Brain microvascular endothelial cell (primary cell): ENCODE measurements around the gene VPS39.

ENCODE experiments used
- DNase-seq: peaks from one replicate; pipeline ENCODE4 v3.0.0-alpha.2; 2020
- H3K27ac ChIP-seq: fragments of 250-450 bp; sonication (Bioruptor Pico); 2 replicates; pipeline ENCODE4 v1.5.1; 2020; ENCODE audit warnings: mild to moderate bottlenecking, moderate library complexity
- H3K27me3 ChIP-seq: fragments of 250-450 bp; sonication (Bioruptor Pico); replicated peaks from 2 replicates; pipeline ENCODE4 v1.5.1; 2020; ENCODE audit warnings: mild to moderate bottlenecking
- H3K36me3 ChIP-seq: fragments of 250-450 bp; sonication (Bioruptor Pico); replicated peaks from 2 replicates; pipeline ENCODE4 v1.5.1; 2020; ENCODE audit warnings: mild to moderate bottlenecking
- H3K4me3 ChIP-seq: 2 replicates; pipeline ENCODE4 v1.5.1; 2011; ENCODE audit warnings: low read depth, mild to moderate bottlenecking, control low read depth, low read length, moderate library complexity
- in situ Hi-C: cut with HindIII; loops from 2 replicates; pipeline ENCODE4 v1.10.0; 2017; ENCODE audit warnings: low sequenced_read_pairs, low pct_ligation_motif_present
- TF ChIP-seq, protein P1 (sequence below): IDR thresholded peaks from 2 replicates; pipeline ENCODE4 v1.5.1; 2011; ENCODE audit warnings: low read depth, mild to moderate bottlenecking, moderate library complexity, low read length, control low read depth, inconsistent platforms; ENCODE audit errors: missing control alignments

Gene VPS39

DNA sequence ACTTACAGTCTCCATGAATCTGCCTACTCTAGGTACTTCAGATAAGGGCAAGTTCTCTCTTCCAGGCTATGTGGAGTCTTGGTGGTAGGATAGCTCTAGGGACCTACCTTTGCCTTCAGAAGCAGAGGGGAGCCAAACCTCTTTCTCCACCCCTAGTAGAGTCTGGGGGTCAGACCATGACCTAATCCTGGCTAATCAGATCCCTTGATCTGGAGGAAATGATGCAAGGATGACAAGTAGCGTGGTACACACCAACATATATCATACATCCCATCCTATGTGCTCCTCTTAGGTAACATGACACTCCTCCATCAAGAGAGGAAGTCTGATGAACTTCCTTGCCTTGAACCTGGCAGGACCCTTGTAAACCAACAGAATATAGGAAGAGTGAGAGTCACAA, 36.3 kb downstream of the VPS39 start:
- no peaks in the 10 kb centered on the region for H3K27me3 ChIP-seq
- peaks cover 40% of the 10 kb centered on the region for H3K36me3 ChIP-seq
- DNase-seq, result no peak
- H3K27ac ChIP-seq, result no peak overlapping the region
- TF ChIP-seq, protein P1, sequence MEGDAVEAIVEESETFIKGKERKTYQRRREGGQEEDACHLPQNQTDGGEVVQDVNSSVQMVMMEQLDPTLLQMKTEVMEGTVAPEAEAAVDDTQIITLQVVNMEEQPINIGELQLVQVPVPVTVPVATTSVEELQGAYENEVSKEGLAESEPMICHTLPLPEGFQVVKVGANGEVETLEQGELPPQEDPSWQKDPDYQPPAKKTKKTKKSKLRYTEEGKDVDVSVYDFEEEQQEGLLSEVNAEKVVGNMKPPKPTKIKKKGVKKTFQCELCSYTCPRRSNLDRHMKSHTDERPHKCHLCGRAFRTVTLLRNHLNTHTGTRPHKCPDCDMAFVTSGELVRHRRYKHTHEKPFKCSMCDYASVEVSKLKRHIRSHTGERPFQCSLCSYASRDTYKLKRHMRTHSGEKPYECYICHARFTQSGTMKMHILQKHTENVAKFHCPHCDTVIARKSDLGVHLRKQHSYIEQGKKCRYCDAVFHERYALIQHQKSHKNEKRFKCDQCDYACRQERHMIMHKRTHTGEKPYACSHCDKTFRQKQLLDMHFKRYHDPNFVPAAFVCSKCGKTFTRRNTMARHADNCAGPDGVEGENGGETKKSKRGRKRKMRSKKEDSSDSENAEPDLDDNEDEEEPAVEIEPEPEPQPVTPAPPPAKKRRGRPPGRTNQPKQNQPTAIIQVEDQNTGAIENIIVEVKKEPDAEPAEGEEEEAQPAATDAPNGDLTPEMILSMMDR, result no peak
- in situ Hi-C loops, result no loop called here
- no peak overlapping the region for H3K4me3 ChIP-seq

DNA sequence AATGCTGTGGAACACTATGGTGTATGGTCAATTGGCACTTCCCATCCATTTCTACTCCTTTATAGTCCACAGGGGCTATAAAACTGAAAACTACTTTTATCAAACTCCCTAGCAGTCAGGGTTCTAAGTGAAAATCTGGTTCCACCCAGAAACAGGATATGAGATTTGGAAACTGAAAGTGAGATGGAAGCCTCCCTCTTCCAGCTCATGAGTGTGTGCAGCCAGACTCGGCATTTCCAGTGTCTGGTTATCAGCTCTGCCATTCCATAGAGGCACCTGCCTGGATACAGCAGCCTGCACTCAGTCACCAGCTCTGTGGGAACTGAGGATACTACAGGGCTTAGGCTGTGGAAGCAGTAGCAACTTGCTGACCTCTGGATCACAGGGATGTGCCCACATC, 37.0 kb downstream of the VPS39 start:
- in situ Hi-C loops, result no loop called here
- H3K4me3 ChIP-seq, result no peak overlapping the region
- H3K27ac ChIP-seq, result no peak overlapping the region
- peaks cover 47% of the 10 kb centered on the region for H3K36me3 ChIP-seq
- TF ChIP-seq, protein P1, result no peak
- DNase-seq, result no peak
- no peaks in the 10 kb centered on the region for H3K27me3 ChIP-seq

DNA sequence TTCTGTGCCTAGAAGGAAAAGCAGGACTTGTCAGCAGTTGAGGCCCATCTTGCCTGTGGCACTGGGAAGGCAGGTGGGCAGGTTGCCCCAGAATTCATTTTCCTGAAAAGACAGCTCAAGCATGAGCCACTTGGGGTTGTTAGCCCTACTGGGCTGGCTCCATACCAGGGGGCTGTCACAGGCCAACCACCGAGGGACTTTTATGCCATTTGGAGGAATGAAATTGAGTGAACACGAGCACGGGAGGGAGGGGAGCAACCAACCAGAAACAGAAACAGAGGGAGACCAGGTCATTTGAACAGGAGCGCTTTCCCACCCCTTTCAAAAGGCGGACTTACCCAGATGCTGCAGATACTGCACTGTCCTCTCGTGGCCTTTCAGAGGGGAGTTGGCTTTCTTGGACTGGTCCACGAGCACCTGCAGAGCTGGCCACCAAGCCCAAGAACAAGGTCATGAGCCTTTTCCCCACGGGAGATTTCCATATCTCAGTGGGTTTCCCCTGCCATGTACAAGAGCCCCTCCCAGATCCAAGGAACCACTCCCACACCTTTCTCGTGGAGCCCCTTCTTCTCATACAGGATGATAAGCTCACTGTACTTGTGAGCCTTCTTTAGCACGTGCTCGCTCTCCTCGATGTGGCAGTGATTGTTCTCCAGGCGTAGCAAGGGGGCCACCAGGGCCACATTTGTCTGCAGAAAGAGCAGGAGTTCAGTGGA, 41.7 kb downstream of the VPS39 start:
- H3K27ac ChIP-seq, result no peak overlapping the region
- peaks cover 64% of the 10 kb centered on the region for H3K36me3 ChIP-seq
- TF ChIP-seq, protein P1, result no peak
- no peak overlapping the region for H3K4me3 ChIP-seq
- DNase-seq, result no peak
- in situ Hi-C loops, result no loop called here
- no peaks in the 10 kb centered on the region for H3K27me3 ChIP-seq

DNA sequence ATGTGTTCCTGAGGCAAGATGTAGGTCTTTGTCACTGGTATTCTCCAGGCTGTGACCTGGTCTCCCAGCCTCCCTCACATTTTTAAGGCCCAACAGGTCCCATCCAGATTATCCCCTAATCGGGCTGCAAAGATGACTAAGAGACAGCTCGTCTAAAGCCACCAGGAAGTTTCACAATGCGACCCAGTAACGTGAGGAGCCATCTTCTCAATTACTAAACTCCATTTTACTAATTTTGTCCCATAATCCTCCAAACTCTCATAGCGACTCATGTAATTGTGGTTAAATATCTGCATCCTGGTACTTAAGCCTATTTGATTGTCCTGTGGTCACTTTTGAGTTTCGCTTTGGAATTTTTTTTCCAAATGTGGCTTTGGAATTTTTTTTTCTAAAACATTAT, 43.0 kb downstream of the VPS39 start:
- in situ Hi-C loops, result no loop called here
- H3K36me3 ChIP-seq, result peaks cover 70% of the 10 kb centered on the region
- TF ChIP-seq, protein P1, result no peak
- no peak overlapping the region for H3K27ac ChIP-seq
- DNase-seq, result no peak
- H3K27me3 ChIP-seq, result no peaks in the 10 kb centered on the region
- H3K4me3 ChIP-seq, result no peak overlapping the region

DNA sequence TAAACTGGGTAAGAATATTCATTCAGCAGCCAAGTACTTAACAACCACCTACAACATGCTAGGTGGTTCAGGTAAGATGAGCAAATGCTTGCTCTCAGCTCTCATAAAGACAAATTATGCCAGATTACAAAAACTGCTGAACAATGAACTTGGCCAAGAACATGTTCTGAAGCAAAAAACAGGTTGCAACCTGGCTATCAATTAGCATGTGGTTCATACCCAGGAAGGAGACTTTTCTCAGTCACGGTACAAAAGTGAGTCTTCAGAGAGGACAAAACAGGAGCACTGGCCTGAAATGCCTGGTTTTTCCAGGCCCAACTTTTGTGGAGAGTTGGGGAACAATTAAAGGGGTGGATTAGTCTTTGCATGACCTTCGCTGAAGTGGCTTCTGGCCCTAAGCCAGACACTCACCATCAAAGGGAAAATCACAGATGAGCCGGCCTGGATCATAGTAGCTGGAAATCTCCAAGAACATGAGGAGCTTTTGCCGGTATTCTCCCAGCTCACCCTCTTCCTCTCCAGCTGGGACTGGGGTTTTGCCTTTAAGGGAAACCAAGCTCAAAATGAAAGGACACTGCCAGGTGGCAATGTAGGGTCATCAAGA, 44.1 kb downstream of the VPS39 start:
- Histone ChIP-seq H3K27me3 (no peaks in the 10 kb centered on the region), H3K36me3 (peaks cover 74% of the 10 kb centered on the region), H3K27ac (no peak overlapping the region), H3K4me3 (no peak overlapping the region)
- no peak for DNase-seq
- TF ChIP-seq, protein P1, result no peak
- in situ Hi-C loops, result no loop called here
